NT2/D1 (cell line): ENCODE data around the gene ZBTB16.

Experiments
- DNase-seq: peaks from one replicate; pipeline ENCODE4 v3.0.0-alpha.2; 2011; ENCODE audit warnings: low read depth, low spot score
- H3K27me3 ChIP-seq: 2 replicates; pipeline ENCODE4 v1.6.0; 2011; ENCODE audit warnings: mild to moderate bottlenecking; ENCODE audit not compliant: insufficient read length, insufficient read depth
- H3K36me3 ChIP-seq: 2 replicates; pipeline ENCODE4 v1.6.1; 2011; ENCODE audit warnings: mild to moderate bottlenecking, low read length, mixed read lengths; ENCODE audit not compliant: insufficient read depth, insufficient read length
- H3K4me1 ChIP-seq: 2 replicates; pipeline ENCODE4 v1.5.1; 2011; ENCODE audit not compliant: insufficient read depth, insufficient read length
- H3K4me3 ChIP-seq: 2 replicates; pipeline ENCODE4 v1.5.1; 2011; ENCODE audit warnings: low read depth; ENCODE audit not compliant: insufficient read length
- H3K9ac ChIP-seq: 2 replicates; pipeline ENCODE4 v1.6.0; 2011; ENCODE audit warnings: low read depth; ENCODE audit not compliant: insufficient read length
- H3K9me3 ChIP-seq: 2 replicates; pipeline ENCODE4 v1.5.1; 2011; ENCODE audit warnings: mild to moderate bottlenecking, low read length; ENCODE audit not compliant: insufficient read depth
- SUZ12 ChIP-seq: IDR thresholded peaks from 2 replicates; pipeline ENCODE4 v1.6.1; 2011; ENCODE audit not compliant: insufficient read length, insufficient read depth; ENCODE audit errors: extremely low read depth
- YY1 ChIP-seq: IDR thresholded peaks from 2 replicates; pipeline ENCODE4 v1.6.1; 2011; ENCODE audit not compliant: insufficient read length, insufficient read depth
- ZNF274 ChIP-seq: IDR thresholded peaks from 2 replicates; pipeline ENCODE4 v1.6.1; 2011; ENCODE audit warnings: mild to moderate bottlenecking, low read depth, low read length

Gene ZBTB16

GRCh38 chr11:114091516-114092397 is 32.2 kb downstream of the ZBTB16 start:
- Histone ChIP-seq H3K36me3 (no peaks in the 10 kb centered on the region), H3K4me1 (peaks cover 4% of the 10 kb centered on the region), H3K4me3 (no peak overlapping the region), H3K9me3 (no peaks in the 10 kb centered on the region), H3K9ac (peak overlapping the region; percentile 53), H3K27me3 (no peaks in the 10 kb centered on the region)
- TF ChIP-seq YY1 = no peak
- TF ChIP-seq SUZ12 = no peak
- no peak for TF ChIP-seq ZNF274
- no peak for DNase-seq

DNA sequence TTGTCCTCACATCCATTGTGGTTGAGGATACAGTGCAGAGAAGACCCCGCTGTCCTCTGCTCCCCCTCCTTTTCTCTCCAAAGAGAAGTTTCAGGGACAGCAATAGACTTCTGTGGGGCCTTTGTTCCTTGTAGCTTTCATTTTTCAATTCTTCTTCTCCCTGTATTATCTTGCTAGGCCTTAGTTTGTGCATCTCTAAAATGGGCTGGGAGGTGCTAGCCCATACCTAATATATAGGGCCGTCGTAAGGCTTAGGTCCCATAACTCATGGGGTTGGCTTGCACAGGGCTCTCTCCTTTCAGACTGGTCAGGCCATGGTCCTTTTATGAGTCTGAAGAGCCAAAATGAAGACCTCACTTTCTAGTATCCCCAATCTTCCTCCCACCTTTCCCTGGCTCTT is 33.0 kb downstream of the ZBTB16 start:
- H3K4me3 ChIP-seq = no peak overlapping the region
- H3K4me1 ChIP-seq = peaks cover 4% of the 10 kb centered on the region
- DNase-seq = no peak
- no peaks in the 10 kb centered on the region for H3K9me3 ChIP-seq
- H3K9ac ChIP-seq = peak overlapping the region; percentile 53
- TF ChIP-seq ZNF274 (no peak), YY1 (no peak), SUZ12 (no peak)
- no peaks in the 10 kb centered on the region for H3K27me3 ChIP-seq
- no peaks in the 10 kb centered on the region for H3K36me3 ChIP-seq

- Histone ChIP-seq H3K9me3 (no peaks in the 10 kb centered on the region), H3K36me3 (no peaks in the 10 kb centered on the region), H3K9ac (no peak overlapping the region), H3K4me3 (no peak overlapping the region), H3K4me1 (peaks cover 4% of the 10 kb centered on the region), H3K27me3 (no peaks in the 10 kb centered on the region)
- DNase-seq = no peak
- TF ChIP-seq ZNF274 (no peak), SUZ12 (no peak), YY1 (no peak)
Measured at GRCh38 chr11:114092953-114093352, 33.4 kb downstream of the ZBTB16 start.

DNA sequence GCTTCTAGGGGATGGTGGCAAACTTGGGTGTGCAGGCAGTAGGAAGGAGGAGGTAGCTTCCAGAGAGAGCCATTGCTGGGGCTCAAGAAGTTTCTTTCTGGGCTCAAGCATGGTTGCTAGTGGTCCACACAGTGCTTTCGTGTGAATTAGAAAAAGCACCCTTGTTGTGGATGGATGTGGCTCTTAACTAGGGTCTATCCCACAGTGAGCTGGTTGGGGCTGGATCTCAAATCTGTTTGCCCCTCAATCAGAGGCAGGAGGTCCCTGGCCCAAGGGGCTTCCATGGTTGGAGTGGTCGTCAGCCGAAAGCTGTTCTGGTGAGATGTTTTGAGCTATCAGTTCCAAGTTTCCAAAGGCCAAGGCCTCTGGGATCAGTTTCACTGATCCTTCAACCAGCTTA is 35.0 kb downstream of the ZBTB16 start:
- Histone ChIP-seq H3K36me3 (no peaks in the 10 kb centered on the region), H3K9me3 (no peaks in the 10 kb centered on the region), H3K9ac (no peak overlapping the region), H3K27me3 (no peaks in the 10 kb centered on the region), H3K4me3 (no peak overlapping the region), H3K4me1 (peaks cover 4% of the 10 kb centered on the region)
- DNase-seq = no peak
- TF ChIP-seq SUZ12 = no peak
- TF ChIP-seq YY1 = no peak
- no peak for TF ChIP-seq ZNF274

DNA sequence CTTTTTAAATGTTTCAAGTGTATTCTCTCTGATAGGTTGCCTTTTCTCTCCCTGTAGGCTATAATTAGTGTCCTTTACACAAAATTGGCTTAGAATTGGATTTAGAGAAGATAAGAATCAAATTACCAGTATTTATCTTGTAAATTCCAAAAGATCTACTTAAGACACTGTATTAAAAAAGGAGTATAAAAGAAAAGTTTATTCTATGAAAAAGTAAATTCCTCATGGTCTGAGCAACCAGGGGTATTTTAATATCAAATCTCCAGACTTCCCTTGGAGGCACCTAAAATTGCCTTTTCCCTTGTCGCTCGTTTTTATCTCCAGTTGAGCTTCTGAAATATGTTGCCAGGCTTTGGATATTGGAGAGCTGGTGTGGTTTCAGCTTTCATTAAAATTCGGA is 36.4 kb downstream of the ZBTB16 start:
- Histone ChIP-seq H3K27me3 (no peaks in the 10 kb centered on the region), H3K4me3 (no peak overlapping the region), H3K9me3 (no peaks in the 10 kb centered on the region), H3K36me3 (no peaks in the 10 kb centered on the region), H3K9ac (no peak overlapping the region), H3K4me1 (peaks cover 4% of the 10 kb centered on the region)
- DNase-seq = no peak
- no peak for TF ChIP-seq YY1
- TF ChIP-seq ZNF274 = no peak
- TF ChIP-seq SUZ12 = no peak

GRCh38 chr11:114097832-114098231 is 38.3 kb downstream of the ZBTB16 start:
- Histone ChIP-seq H3K9me3 (no peaks in the 10 kb centered on the region), H3K36me3 (no peaks in the 10 kb centered on the region), H3K4me3 (no peak overlapping the region), H3K9ac (no peak overlapping the region), H3K27me3 (no peaks in the 10 kb centered on the region), H3K4me1 (no peaks in the 10 kb centered on the region)
- TF ChIP-seq YY1 (no peak), SUZ12 (no peak), ZNF274 (no peak)
- DNase-seq = no peak

DNA sequence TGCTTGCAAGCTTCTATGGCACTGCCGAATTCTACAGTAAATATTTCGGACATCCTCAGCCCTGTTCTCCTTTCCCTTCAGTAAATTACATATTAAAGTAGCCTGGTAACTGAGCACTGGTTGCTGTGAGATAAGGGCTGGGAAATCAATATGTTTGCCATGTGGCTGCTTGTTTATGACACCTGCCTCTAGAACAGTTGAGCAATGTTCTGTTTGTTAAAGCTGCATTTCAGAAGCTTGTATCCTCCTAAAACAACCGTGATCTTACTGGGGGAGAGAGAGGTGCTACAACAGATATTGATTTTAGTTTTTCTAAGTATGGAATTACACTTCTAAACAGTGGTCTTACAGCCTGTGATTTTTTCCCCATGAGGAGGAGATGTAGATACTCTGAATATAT is 39.4 kb downstream of the ZBTB16 start:
- H3K9ac ChIP-seq = no peak overlapping the region
- no peaks in the 10 kb centered on the region for H3K27me3 ChIP-seq
- H3K36me3 ChIP-seq = no peaks in the 10 kb centered on the region
- TF ChIP-seq SUZ12 (no peak), YY1 (no peak), ZNF274 (no peak)
- H3K4me1 ChIP-seq = no peaks in the 10 kb centered on the region
- H3K4me3 ChIP-seq = no peak overlapping the region
- no peaks in the 10 kb centered on the region for H3K9me3 ChIP-seq
- DNase-seq = no peak
